DOHH2 (cell line): Measurements from ENCODE around the gene TSC22D4.
"Not testable (repeated sequence)": the region's sequence is repeated elsewhere in the genome, so short reads cannot be mapped to it uniquely, and the experiment has no call there.

Experiments used
- CTCF ChIP-seq: fragments of 200-600 bp; sonication (generic); IDR thresholded peaks from one replicate; pipeline ENCODE4 v1.5.1; 2014; ENCODE audit warnings: antibody characterized with exemption, mild to moderate bottlenecking, low read depth, low read length; ENCODE audit not compliant: poor library complexity, severe bottlenecking
- EZH2phosphoT487 ChIP-seq: fragments of 200-600 bp; sonication (generic); IDR thresholded peaks from 2 replicates; pipeline ENCODE4 v1.6.1; 2017; ENCODE audit warnings: borderline replicate concordance, mild to moderate bottlenecking, antibody characterized with exemption, low read length, moderate library complexity, mixed read lengths

- TF ChIP-seq CTCF, EZH2phosphoT487: not testable (repeated sequence)
Measured at GRCh38 chr7:100521909-100522593, 43.0 kb upstream of the TSC22D4 start.
